AG04450 (cell line): ENCODE measurements around the gene ME2. TPM values are rescaled to one million over a fixed set of nuclear protein-coding genes. Genes with fewer than 3 reads are reported as not detected.

Source experiments
- CTCF ChIA-PET: fragments of 300-600, 350-600 bp; formaldehyde crosslinking; extraction: SDS; loops from one replicate; lab custom pipeline; 2022; ENCODE audit warnings: antibody characterized with exemption, inconsistent platforms; lab: Charles Lee
- POLR2A ChIA-PET: fragments of 350-600 bp; formaldehyde crosslinking; extraction: SDS; loops from one replicate; lab custom pipeline; 2021; ENCODE audit warnings: antibody characterized with exemption, inconsistent platforms; lab: Yijun Ruan, JAX
- DNase-seq: peaks from one replicate; pipeline ENCODE4 v3.0.0-alpha.2; 2011; ENCODE audit warnings: low read depth, low spot score
- H3K27ac ChIP-seq: one replicate; pipeline ENCODE4 v1.5.1; 2012; ENCODE audit warnings: low read depth, low read length, control low read depth
- H3K27me3 ChIP-seq: one replicate; pipeline ENCODE4 v1.6.0; 2012; ENCODE audit warnings: low read length; ENCODE audit not compliant: control insufficient read depth, insufficient read depth
- H3K4me3 ChIP-seq: 2 replicates; pipeline ENCODE4 v1.5.1; 2011; ENCODE audit warnings: mild to moderate bottlenecking, low read depth, low read length, control low read depth
- H3K9me3 ChIP-seq: 2 replicates; pipeline ENCODE4 v1.5.1; 2012; ENCODE audit warnings: low read length; ENCODE audit not compliant: control insufficient read depth, insufficient read depth
- polyA plus RNA-seq: library from polyadenylated mRNA; depleted of rRNA; stranded (reverse); fragments of >200 nt; gene quantifications from 2 replicates; pipeline ENCODE4 v1.2.3, GENCODE V29; 2011
- TF ChIP-seq, protein P1 (sequence below): IDR thresholded peaks from 2 replicates; pipeline ENCODE4 v1.5.1; 2011; ENCODE audit warnings: low read depth, low read length, control low read depth, inconsistent platforms

Gene ME2
- polyA plus RNA-seq, 1 experiment: 51.3 TPM

- Histone ChIP-seq H3K9me3 (peaks cover 8% of the 10 kb centered on the region), H3K27me3 (no peaks in the 10 kb centered on the region), H3K27ac (no peak overlapping the region), H3K4me3 (no peak overlapping the region)
- ChIA-PET CTCF (no interaction called here), POLR2A (interaction anchor here (0.6 kb wide), 1 partner anchor 11 kb away, joined by 3 read pairs; no protein-coding TSS in a partner anchor)
- no peak for DNase-seq
- TF ChIP-seq, protein P1, sequence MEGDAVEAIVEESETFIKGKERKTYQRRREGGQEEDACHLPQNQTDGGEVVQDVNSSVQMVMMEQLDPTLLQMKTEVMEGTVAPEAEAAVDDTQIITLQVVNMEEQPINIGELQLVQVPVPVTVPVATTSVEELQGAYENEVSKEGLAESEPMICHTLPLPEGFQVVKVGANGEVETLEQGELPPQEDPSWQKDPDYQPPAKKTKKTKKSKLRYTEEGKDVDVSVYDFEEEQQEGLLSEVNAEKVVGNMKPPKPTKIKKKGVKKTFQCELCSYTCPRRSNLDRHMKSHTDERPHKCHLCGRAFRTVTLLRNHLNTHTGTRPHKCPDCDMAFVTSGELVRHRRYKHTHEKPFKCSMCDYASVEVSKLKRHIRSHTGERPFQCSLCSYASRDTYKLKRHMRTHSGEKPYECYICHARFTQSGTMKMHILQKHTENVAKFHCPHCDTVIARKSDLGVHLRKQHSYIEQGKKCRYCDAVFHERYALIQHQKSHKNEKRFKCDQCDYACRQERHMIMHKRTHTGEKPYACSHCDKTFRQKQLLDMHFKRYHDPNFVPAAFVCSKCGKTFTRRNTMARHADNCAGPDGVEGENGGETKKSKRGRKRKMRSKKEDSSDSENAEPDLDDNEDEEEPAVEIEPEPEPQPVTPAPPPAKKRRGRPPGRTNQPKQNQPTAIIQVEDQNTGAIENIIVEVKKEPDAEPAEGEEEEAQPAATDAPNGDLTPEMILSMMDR: no peak
These were observed 94.6 kb downstream of the ME2 start for GRCh38 chr18:50973367-50974126.

DNA sequence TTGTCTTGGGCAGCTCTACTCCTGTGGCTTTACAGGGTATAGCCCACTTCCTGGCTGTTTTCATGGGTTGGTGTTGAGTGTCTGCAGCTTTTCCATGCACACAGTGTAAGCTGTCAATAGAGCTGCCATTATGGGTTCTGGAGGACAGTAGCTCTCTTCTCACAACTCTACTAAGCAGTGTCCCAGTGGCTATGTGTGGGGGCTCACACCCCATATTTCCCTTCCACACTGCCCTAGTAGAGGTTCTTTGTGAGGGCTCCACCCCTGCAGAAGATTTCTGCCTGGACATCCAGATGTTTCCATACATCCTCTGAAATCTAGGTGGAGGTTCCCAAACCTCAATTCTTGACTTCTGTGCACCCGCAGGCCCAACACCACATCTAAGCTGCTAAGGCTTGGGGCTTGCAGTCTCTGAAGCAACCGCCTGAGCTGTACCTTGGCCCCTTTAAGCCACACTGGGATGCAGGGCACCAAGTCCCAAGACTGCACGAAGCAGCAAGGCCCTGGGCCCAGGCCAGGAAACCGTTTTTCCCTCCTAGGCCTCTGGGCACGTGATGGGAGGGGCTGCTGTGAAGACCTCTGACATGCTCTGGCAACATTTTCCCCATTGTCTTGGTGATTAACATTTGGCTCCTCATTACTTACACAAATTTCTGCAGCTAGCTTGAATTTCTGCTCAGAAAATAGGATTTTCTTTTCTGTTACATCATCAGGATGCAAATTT lies 98.3 kb downstream of the ME2 start:
- no peak for DNase-seq
- TF ChIP-seq, protein P1: no peak
- POLR2A ChIA-PET: no interaction called here
- Histone ChIP-seq H3K27me3 (no peaks in the 10 kb centered on the region), H3K4me3 (no peak overlapping the region), H3K27ac (no peak overlapping the region), H3K9me3 (peaks cover 8% of the 10 kb centered on the region)
- CTCF ChIA-PET: no interaction called here

DNA sequence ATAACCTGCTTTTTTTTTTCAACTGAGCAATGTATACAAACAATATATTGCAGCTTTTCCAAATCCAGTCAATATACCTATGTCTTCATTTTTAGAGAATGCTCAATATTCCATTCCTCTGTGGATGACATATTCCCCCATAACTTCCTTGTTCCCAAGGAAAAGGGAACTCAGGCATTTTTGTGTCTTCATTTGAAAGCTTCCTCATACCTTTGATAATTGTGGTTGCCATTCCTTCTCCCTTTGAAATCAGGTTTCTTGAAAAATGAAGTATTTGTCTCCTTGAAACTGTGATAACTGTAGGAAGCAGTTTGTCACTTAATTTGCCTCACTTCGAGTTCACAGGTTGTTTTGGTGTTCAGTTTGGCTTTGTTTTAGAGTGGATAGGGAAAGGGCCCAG lies 102.5 kb downstream of the ME2 start:
- Histone ChIP-seq H3K4me3 (no peak overlapping the region), H3K9me3 (peaks cover 8% of the 10 kb centered on the region), H3K27ac (no peak overlapping the region), H3K27me3 (no peaks in the 10 kb centered on the region)
- ChIA-PET POLR2A (no interaction called here), CTCF (no interaction called here)
- TF ChIP-seq, protein P1: no peak
- DNase-seq: no peak

- ChIA-PET POLR2A (no interaction called here), CTCF (no interaction called here)
- no peak for DNase-seq
- no peak overlapping the region for H3K4me3 ChIP-seq
- H3K27me3 ChIP-seq: no peaks in the 10 kb centered on the region
- no peak overlapping the region for H3K27ac ChIP-seq
- H3K9me3 ChIP-seq: peaks cover 3% of the 10 kb centered on the region
- TF ChIP-seq, protein P1: no peak
These were observed 103.3 kb downstream of the ME2 start for GRCh38 chr18:50982086-50982801.
